WTC11 (cell line): Measurements from ENCODE around the gene WDR45. TPM values are rescaled to one million over a fixed set of nuclear protein-coding genes. Genes with fewer than 3 reads are reported as not detected.

ENCODE experiments used
- CREM ChIP-seq: sonication (generic); formaldehyde crosslinking; IDR thresholded peaks from 2 replicates; pipeline ENCODE4 v1.8.1; 2022; ENCODE audit warnings: mild to moderate bottlenecking, missing genetic modification reagents, moderate library complexity
- EMX1 ChIP-seq: fragments of 250-450 bp; sonication (Bioruptor Pico); IDR thresholded peaks from 2 replicates; pipeline ENCODE4 v1.8.0; 2021; ENCODE audit warnings: mild to moderate bottlenecking
- FOXP1 ChIP-seq: sonication (generic); formaldehyde crosslinking; IDR thresholded peaks from 2 replicates; pipeline ENCODE4 v1.8.0; 2022; ENCODE audit warnings: missing genetic modification reagents, mild to moderate bottlenecking, moderate library complexity, borderline replicate concordance
- GRHL2 ChIP-seq: fragments of 250-450 bp; sonication (Bioruptor Pico); IDR thresholded peaks from 2 replicates; pipeline ENCODE4 v1.8.0; 2022; ENCODE audit warnings: mild to moderate bottlenecking, moderate library complexity; ENCODE audit not compliant: insufficient replicate concordance, severe bottlenecking
- JUN ChIP-seq: sonication (generic); formaldehyde crosslinking; IDR thresholded peaks from 2 replicates; pipeline ENCODE4 v1.8.0; 2023; ENCODE audit warnings: mild to moderate bottlenecking, missing genetic modification reagents
- MXD4 ChIP-seq: fragments of 250-450 bp; sonication (Bioruptor Pico); IDR thresholded peaks from 2 replicates; pipeline ENCODE4 v1.8.0; 2021; ENCODE audit warnings: mild to moderate bottlenecking, moderate library complexity, borderline replicate concordance
- SOX15 ChIP-seq: fragments of 250-450 bp; sonication (Bioruptor Pico); IDR thresholded peaks from 2 replicates; pipeline ENCODE4 v1.9.0; 2021; ENCODE audit warnings: mild to moderate bottlenecking
- SP1 ChIP-seq: sonication (generic); formaldehyde crosslinking; conservative IDR thresholded peaks from 2 replicates; pipeline ENCODE4 v1.8.1; 2022; ENCODE audit warnings: missing genetic modification reagents
- TEAD1 ChIP-seq: sonication (generic); formaldehyde crosslinking; IDR thresholded peaks from 2 replicates; pipeline ENCODE4 v1.8.0; 2022; ENCODE audit warnings: mild to moderate bottlenecking, missing genetic modification reagents
- ZNF396 ChIP-seq: fragments of 250-450 bp; sonication (Bioruptor Pico); IDR thresholded peaks from 2 replicates; pipeline ENCODE4 v1.8.0; 2021; ENCODE audit warnings: mild to moderate bottlenecking, moderate library complexity, borderline replicate concordance
- total RNA-seq: library from RNA; stranded (reverse); gene quantifications from 3 replicates; pipeline ENCODE4 v1.2.3, GENCODE V29; 2021
- TF ChIP-seq, protein P1 (sequence below): fragments of 250-450 bp; sonication (Bioruptor Pico); conservative IDR thresholded peaks from 2 replicates; pipeline ENCODE4 v1.9.0; 2021; ENCODE audit warnings: mild to moderate bottlenecking
- TF ChIP-seq, protein P2 (sequence below): sonication (generic); formaldehyde crosslinking; IDR thresholded peaks from 2 replicates; pipeline ENCODE4 v1.8.1; 2023; ENCODE audit warnings: mild to moderate bottlenecking, moderate library complexity, missing genetic modification reagents
- TF ChIP-seq, protein P3 (sequence below): sonication (generic); formaldehyde crosslinking; IDR thresholded peaks from 2 replicates; pipeline ENCODE4 v1.8.0; 2022; ENCODE audit warnings: mild to moderate bottlenecking, missing genetic modification reagents
- TF ChIP-seq, protein P4 (sequence below): sonication (generic); formaldehyde crosslinking; IDR thresholded peaks from 2 replicates; pipeline ENCODE4 v1.8.1; 2023; ENCODE audit warnings: mild to moderate bottlenecking, missing genetic modification reagents, moderate library complexity
- TF ChIP-seq, protein P5 (sequence below): sonication (generic); formaldehyde crosslinking; IDR thresholded peaks from 2 replicates; pipeline ENCODE4 v1.8.1; 2023; ENCODE audit warnings: mild to moderate bottlenecking, missing genetic modification reagents, borderline replicate concordance
- TF ChIP-seq, protein P6 (sequence below): sonication (generic); formaldehyde crosslinking; IDR thresholded peaks from 2 replicates; pipeline ENCODE4 v1.8.0; 2022; ENCODE audit warnings: missing genetic modification reagents

Gene WDR45
- total RNA-seq, 1 experiment from 2014 or later = 23.9 TPM

DNA sequence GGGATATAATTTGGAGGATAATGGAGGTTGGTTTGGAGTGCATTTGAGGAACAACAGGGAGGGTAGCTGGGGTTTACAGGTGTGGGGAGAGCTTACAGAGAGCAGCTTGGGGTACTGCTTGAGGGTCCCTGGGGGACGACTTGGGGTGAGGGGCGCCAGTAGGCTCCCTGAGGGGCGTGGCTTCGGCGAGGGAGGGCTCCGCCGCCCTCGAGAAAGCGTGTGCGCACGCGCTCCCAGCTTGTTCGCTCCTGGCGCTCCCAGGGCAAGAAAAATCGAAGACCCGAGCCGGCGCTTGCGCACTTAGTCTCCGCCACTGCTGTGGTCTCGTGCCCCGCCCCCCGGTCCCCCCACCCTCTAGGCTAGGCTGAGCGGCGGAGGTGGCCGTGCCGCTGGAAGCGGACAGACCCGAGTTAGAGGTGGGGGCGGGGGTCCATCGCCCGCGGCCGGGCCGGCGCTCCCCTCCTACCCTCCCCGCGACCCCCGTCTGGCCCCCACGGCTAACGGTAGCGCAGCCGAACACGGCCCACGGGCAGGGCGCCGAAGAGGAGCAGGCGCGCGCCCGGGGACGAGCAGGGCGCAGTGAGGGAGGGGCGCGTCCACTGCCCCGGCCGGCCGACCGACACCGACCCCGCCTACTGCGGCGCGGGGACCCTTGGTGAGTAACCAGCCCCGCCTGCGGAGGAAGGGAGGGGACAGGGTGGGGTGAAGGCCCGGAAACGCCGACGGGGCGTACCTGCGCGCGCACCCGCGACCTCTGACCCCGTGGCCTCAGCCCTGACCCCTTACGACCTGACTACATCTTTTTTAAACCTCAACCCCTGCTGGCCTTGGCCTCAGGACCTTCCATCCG is 26.2 kb downstream of the WDR45 start (continued):
- TF ChIP-seq, protein P1, sequence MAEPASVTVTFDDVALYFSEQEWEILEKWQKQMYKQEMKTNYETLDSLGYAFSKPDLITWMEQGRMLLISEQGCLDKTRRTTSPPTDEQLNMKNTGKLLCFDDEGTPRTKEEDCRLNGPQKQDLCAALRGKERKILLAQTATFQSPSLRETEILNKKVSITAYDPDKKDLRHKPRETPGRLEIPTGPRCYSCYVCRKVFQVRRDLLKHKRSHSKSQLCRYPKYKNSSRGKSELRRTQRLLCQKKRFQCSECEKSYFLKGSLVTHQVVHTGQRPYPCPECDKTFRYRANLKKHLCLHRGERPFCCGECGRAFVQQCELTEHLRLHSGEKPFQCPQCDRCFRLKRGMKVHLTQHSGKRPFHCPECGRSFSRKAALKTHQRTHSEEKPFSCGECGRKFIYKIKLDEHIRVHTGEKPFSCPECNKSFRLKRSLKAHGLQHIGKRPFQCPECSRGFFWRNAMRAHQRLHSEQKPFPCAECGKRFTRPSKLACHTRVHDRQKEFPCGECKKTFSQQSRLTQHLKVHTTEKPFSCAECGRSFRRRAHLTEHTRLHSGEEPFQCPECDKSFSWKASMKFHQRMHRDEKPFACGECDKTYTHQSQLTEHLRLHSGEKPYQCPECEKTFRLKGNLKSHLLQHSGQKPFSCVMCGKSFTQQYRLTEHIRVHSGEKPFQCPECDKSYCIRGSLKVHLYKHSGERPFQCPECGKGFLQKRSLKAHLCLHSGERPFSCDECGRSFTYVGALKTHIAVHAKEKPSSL (CRISPR knock-in tag) = no peak
- TF ChIP-seq MXD4 (CRISPR knock-in tag) (no peak), SP1 (CRISPR knock-in tag) (peak; percentile 59), CREM (no peak), ZNF396 (CRISPR knock-in tag) (no peak), FOXP1 (CRISPR knock-in tag) (no peak), EMX1 (no peak), GRHL2 (no peak), JUN (CRISPR knock-in tag) (no peak), TEAD1 (0 out of 2 replicates have a peak, but pooled peaks have one; percentile 24), SOX15 (CRISPR knock-in tag) (no peak)
- TF ChIP-seq, protein P2, sequence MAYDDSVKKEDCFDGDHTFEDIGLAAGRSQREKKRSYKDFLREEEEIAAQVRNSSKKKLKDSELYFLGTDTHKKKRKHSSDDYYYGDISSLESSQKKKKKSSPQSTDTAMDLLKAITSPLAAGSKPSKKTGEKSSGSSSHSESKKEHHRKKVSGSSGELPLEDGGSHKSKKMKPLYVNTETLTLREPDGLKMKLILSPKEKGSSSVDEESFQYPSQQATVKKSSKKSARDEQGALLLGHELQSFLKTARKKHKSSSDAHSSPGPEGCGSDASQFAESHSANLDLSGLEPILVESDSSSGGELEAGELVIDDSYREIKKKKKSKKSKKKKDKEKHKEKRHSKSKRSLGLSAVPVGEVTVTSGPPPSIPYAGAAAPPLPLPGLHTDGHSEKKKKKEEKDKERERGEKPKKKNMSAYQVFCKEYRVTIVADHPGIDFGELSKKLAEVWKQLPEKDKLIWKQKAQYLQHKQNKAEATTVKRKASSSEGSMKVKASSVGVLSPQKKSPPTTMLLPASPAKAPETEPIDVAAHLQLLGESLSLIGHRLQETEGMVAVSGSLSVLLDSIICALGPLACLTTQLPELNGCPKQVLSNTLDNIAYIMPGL = peak; percentile 80; the same call in 1 of the 2 replicates
- TF ChIP-seq, protein P3, sequence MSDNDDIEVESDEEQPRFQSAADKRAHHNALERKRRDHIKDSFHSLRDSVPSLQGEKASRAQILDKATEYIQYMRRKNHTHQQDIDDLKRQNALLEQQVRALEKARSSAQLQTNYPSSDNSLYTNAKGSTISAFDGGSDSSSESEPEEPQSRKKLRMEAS (CRISPR knock-in tag) = peak; percentile 39; the same call in 1 of the 2 replicates
- TF ChIP-seq, protein P4, sequence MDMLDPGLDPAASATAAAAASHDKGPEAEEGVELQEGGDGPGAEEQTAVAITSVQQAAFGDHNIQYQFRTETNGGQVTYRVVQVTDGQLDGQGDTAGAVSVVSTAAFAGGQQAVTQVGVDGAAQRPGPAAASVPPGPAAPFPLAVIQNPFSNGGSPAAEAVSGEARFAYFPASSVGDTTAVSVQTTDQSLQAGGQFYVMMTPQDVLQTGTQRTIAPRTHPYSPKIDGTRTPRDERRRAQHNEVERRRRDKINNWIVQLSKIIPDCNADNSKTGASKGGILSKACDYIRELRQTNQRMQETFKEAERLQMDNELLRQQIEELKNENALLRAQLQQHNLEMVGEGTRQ = no peak
- TF ChIP-seq, protein P5, sequence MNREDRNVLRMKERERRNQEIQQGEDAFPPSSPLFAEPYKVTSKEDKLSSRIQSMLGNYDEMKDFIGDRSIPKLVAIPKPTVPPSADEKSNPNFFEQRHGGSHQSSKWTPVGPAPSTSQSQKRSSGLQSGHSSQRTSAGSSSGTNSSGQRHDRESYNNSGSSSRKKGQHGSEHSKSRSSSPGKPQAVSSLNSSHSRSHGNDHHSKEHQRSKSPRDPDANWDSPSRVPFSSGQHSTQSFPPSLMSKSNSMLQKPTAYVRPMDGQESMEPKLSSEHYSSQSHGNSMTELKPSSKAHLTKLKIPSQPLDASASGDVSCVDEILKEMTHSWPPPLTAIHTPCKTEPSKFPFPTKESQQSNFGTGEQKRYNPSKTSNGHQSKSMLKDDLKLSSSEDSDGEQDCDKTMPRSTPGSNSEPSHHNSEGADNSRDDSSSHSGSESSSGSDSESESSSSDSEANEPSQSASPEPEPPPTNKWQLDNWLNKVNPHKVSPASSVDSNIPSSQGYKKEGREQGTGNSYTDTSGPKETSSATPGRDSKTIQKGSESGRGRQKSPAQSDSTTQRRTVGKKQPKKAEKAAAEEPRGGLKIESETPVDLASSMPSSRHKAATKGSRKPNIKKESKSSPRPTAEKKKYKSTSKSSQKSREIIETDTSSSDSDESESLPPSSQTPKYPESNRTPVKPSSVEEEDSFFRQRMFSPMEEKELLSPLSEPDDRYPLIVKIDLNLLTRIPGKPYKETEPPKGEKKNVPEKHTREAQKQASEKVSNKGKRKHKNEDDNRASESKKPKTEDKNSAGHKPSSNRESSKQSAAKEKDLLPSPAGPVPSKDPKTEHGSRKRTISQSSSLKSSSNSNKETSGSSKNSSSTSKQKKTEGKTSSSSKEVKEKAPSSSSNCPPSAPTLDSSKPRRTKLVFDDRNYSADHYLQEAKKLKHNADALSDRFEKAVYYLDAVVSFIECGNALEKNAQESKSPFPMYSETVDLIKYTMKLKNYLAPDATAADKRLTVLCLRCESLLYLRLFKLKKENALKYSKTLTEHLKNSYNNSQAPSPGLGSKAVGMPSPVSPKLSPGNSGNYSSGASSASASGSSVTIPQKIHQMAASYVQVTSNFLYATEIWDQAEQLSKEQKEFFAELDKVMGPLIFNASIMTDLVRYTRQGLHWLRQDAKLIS (CRISPR knock-in tag) = no peak
- TF ChIP-seq, protein P6, sequence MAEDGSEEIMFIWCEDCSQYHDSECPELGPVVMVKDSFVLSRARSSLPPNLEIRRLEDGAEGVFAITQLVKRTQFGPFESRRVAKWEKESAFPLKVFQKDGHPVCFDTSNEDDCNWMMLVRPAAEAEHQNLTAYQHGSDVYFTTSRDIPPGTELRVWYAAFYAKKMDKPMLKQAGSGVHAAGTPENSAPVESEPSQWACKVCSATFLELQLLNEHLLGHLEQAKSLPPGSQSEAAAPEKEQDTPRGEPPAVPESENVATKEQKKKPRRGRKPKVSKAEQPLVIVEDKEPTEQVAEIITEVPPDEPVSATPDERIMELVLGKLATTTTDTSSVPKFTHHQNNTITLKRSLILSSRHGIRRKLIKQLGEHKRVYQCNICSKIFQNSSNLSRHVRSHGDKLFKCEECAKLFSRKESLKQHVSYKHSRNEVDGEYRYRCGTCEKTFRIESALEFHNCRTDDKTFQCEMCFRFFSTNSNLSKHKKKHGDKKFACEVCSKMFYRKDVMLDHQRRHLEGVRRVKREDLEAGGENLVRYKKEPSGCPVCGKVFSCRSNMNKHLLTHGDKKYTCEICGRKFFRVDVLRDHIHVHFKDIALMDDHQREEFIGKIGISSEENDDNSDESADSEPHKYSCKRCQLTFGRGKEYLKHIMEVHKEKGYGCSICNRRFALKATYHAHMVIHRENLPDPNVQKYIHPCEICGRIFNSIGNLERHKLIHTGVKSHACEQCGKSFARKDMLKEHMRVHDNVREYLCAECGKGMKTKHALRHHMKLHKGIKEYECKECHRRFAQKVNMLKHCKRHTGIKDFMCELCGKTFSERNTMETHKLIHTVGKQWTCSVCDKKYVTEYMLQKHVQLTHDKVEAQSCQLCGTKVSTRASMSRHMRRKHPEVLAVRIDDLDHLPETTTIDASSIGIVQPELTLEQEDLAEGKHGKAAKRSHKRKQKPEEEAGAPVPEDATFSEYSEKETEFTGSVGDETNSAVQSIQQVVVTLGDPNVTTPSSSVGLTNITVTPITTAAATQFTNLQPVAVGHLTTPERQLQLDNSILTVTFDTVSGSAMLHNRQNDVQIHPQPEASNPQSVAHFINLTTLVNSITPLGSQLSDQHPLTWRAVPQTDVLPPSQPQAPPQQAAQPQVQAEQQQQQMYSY (CRISPR knock-in tag) = no peak
